COLO829 (cell line): ENCODE results near the gene WFIKKN2.

Experiments used
- DNase-seq: peaks from one replicate; pipeline ENCODE4 v3.0.0; 2012; ENCODE audit warnings: low spot score

WFIKKN2 gene

DNA sequence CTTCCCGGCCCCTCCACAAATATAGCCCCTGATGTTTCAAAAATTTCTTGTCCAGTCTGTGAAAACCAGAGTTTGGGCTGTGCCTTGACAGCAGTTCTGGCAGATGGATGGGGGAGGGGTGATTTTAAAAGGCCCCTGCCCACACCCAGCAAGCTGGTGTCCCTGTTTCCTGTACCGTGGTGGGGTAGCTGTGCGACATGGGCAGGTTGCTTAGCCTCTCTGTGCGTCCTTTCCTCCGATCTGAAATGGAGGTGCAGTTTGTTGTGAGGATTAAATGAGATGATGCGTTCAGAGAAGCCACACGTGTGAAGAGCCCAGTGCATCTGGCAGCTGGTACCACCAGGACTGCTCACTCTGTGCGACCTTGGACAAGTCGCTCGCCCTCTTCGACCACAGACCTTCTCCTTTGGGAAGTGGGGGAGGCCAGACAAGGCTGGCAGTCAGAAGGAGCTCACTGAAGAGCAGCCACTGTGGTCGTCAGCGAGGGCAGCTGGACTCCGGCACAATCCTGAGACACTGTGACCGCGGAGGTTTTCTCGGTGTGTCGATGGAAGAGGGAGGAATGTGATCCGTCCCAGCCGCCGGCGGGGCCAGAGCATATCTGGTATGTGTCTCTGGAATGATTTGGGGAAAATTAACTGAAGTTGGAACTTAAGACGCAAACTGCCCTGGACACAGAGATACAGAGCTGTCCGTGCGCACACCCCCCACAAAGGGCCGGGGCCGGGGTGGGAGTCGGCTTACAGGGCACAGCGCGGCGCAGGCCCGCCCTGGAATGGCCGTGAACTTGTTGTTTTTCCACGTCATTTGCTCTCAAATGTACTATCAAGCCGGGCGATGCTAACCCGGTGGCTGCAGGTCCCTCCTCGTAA lies 721 bp upstream of the WFIKKN2 start:
- no peak for DNase-seq

DNA sequence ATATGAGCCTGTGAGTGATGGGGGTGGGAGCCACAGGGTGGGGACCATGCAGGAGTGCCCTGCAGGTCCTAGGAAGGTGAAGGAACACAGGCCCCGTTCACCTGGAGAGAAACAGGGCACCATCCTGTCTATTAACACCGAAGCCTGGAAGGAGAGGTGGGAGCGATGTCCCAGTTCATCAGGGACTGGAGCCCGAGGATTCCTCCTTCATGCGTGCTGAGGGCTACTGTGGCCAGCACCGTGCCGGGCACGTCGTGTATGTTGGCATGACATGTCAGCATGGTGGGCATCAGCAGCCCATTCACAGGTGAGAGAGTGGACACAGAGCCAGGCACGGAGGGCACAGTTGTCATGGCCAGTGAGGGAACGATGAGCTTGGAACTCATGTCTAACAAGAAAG lies 1.4 kb downstream of the WFIKKN2 start:
- DNase-seq = no peak

DNA sequence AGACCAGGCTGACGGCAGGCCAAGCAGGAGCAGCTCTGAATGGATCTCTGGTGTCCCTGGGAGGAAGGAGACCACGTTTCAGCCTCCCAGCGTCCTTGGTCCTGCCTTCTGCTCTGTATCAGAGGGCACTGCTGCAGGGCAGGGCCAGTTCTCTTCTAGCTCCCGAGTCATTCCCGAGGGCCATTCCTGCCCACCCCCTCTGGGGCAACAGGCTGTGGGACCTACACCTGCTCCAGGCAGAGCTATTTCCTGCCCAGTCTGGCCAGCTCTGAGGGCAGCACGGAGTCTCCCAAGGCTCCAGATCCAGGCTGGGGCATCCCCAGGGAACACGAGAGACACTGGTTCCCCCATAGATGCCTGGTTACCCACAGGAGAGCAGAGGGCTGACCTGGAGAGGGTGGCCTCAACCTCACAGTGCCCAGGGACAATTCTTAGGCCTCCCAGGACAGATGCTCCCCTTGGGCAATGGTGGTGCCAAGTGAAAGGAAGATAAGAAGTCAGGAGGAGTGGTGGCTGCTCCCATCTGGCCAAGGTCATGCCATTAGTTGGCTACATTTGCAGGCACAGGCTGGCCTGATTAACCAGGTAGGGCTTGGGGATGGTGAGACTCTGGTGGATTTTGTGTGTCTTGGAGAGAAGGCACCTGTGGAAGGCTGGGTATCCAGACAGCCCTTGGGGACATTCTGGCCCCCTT lies 2.0 kb downstream of the WFIKKN2 start:
- no peak for DNase-seq

DNA sequence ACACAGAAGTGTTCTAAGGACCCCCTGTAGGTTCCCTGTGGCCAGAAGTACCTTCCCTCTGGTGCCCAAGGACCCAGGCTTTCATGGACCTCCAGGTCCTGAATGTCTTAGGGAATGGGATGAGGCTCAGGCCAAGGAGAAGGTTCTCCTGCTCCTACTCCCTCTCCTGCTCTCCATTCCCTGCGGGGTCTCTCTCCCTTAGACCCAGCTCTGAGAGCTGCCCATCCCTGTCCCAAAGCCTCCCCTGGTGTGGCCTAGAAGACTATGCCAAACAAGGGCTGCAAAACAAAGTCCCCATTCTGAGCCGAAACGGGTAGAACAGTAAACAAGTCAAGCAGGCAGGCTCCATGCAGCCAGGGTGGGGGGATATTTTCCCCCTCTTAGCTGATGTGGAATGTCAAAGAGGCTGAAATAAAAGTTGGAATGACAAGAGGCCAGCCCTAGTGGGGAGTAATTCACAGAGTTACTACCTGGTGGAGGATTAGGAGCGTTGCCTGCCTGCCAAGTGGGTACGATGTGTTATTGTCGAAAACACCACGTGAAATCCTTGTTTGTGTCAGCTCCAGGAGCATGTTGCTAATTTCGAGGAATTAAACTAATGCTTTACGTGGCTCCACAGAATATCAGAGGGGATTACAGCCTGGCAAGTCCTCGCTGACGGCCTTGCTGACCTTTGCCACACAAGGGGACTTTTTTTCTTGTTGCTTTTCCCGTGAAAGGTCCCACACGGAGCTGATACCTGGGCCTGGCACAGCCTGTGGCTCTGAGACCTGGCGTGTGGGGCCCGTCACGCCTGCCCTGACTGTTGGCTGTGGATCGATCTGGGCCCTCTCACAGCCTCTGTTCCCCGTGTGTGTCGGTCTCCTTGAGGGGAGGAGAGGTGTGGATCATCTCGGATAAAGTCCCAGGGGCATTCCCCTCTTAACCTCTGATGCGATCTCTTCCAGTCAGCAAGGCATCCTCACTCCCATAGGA lies 2.9 kb downstream of the WFIKKN2 start:
- DNase-seq = no peak

DNA sequence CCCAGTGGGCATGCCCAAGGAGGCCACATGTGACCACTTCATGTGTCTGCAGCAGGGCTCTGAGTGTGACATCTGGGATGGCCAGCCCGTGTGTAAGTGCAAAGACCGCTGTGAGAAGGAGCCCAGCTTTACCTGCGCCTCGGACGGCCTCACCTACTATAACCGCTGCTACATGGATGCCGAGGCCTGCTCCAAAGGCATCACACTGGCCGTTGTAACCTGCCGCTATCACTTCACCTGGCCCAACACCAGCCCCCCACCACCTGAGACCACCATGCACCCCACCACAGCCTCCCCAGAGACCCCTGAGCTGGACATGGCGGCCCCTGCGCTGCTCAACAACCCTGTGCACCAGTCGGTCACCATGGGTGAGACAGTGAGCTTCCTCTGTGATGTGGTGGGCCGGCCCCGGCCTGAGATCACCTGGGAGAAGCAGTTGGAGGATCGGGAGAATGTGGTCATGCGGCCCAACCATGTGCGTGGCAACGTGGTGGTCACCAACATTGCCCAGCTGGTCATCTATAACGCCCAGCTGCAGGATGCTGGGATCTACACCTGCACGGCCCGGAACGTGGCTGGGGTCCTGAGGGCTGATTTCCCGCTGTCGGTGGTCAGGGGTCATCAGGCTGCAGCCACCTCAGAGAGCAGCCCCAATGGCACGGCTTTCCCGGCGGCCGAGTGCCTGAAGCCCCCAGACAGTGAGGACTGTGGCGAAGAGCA lies 4.4 kb downstream of the WFIKKN2 start:
- DNase-seq = no peak

DNA sequence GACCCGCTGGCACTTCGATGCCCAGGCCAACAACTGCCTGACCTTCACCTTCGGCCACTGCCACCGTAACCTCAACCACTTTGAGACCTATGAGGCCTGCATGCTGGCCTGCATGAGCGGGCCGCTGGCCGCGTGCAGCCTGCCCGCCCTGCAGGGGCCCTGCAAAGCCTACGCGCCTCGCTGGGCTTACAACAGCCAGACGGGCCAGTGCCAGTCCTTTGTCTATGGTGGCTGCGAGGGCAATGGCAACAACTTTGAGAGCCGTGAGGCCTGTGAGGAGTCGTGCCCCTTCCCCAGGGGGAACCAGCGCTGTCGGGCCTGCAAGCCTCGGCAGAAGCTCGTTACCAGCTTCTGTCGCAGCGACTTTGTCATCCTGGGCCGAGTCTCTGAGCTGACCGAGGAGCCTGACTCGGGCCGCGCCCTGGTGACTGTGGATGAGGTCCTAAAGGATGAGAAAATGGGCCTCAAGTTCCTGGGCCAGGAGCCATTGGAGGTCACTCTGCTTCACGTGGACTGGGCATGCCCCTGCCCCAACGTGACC lies 5.0 kb downstream of the WFIKKN2 start:
- no peak for DNase-seq

DNA sequence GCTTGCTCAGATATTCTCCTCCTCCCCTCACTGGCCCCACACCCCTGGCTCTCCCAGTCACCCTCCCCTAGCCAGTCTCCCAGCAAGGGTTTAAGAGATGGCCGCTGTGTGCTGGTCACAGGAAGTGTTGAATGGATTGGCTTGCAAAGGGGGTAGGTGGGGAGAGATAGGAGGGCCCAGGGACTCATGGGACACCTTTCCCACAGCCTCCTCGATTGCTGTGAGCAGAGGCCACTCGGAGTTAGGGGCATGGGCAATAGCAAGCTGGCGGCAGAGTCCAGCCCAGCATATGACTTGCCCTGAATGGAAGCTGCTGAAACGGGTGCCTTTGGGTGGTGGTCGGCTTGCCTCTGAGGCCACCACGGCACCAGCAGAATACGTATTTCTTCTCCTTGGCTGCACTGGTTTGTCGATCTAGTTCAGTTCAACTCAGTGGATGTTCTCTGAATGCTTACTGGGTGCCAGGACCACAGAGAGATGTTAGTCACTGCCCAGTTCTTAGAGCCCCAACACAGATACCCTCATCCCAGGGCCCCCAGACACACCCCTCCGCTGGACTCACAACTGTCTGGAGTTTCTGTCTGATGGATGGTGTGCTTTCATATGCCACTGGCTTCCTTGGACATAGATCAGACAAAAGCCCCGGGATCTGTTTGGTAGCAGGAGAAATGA lies 6.0 kb downstream of the WFIKKN2 start:
- no peak for DNase-seq

DNA sequence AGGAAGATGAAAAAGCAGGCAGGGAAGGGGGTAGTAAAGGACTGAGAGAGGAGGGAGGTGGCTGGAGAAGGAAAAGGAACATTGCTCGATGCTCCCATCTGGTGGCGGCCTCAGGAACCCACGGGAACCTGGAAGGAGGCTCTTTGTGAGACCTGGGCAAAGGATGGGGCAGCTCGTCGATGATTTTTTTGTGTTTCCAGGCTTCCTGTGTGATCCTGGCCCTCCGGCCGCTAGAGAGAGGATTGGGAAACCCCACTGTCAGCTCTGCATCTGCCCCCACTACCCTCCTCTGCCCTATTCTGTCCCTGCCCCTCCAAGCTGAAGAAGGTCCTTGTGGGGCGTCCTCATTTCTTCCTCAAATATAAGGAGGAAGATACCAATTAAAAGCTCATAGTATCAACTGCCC lies 6.6 kb downstream of the WFIKKN2 start:
- peak; percentile 73 for DNase-seq

DNA sequence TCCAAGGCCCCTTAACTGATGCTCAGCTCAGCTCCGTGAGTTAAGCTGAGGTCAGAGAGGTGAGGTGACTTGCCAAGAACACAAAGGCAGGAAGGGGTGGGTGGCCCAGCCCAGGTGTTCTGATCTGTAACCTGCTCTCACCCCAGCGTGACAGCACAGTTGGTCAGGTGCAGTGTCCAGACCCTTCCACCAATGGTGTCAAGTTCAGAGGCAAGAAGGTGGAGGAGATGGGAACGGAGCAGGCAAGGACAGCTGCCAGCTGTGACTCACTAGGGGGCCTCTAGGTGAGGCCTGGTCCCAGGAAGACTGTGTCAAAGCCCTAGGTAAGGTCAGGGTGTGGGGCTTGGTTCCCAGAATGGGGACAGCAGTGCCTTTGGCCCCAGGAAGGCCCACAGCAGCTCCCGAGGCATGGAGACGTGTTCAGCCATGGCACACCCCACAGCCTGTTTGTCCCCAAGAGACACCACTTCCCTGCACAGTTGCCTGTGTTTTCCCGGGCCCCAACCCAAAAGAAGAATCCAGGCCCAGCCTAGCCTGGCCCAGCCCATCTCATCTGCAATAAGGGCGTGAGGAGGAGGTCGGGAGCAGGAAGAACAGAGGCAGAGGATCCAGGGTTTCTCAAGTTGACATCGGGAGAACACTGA lies 7.2 kb downstream of the WFIKKN2 start:
- DNase-seq = no peak

DNA sequence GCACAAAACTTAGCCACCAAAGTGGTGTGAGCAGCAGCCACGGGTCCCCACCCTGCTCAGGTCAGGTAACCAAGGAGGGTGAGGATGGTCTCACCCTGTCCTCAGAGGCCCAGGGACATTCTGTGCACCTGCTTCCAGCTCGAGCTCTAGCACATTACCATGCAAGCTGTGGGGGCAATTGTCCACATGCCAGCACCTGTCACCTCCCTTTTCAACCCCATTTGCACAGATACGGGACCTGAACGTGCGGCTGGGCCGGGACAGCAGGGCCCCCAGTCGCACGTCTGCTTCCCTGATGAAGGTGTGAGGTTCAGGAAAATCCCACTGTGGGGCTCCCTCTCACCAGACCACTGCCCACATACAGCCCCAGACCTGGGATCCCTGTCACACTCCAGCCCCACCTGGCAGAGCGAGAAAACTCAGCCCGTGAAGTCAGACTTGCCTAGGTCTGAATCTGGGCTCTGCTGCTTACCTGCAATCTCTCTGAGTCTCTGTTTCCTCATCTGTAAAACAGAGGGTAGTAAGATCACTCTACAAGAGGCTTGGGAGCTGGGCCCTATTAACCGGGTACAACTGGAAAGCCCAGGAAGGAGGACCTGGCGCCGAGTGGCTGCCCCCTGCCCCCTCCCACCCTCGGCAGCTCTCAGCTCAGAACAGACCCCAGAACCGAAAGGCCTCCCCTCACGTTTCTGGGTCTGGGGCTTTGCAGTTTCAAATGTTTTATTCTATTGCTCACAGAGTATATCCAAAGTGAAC lies 7.9 kb downstream of the WFIKKN2 start:
- no peak for DNase-seq

DNA sequence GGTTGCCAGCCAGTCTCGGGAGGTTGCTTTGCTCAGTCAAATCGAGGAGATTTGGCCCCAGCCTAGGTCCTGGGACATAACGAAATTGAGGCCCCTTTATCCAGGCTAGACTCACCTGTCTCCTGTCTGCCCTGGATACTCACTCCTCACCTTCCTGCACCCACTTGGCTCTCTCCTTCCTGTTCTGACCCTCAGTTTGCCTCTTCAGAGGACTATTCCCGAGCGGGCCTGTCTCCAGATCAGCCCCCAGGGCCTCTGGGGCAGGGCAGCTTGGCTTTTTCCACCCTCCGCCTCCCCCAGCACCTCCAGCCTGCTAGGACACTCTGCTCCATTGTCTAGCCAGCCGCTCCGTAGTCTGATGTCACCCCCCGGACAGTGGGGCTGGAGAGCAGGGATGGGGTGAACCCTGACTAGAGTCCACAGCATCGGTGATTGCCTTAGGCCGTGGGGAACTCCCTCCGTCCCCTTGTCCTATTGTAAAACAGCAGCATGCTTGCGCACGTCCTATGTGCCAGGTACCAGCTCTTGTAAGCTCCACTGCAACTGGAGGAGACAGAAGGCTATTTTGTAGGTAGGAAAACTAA lies 8.8 kb downstream of the WFIKKN2 start:
- no peak for DNase-seq

DNA sequence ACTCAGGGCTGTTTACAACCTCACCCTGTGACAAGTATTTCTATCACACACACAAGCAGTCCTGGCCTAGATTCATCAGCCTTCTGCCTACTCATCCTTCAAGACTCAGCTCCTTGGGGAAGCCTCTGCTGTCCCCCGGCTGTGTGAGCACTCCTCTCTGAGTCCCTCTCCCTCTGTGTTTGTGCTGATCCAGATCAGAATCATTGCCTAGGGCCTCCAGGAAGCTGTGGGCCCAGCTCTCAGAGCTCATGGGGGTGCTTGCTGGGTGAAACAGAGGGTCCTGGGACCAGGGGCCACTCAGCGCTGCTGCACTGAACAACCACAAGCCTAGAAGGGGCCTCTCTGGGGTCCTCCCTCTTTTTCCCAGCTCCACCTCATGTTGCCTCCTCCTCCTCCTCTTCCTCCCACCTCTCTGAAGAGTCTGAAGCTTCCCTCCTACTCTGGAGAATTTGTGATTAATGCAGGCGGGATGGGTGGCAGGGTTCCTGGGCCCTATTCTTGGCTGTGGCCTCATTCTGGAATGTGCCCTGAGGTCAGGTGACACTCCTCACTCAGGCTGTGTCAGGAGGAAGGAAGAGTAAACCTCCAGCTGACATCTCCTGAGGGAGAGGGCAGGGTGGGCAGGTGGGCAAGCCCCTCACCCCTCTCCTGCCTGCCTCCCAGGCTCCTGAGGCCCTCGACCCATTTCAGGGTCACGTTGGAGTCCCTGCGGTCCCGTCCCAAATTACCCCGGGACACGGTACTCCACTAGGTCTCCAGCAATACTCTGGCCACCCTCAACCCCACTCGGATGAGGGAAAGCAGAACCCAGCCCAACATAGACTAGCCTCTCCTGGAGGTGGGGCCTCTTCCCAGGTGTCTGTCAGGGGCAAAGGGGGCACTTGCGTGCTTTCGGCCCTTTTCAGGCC lies 10.1 kb downstream of the WFIKKN2 start:
- no peak for DNase-seq

DNA sequence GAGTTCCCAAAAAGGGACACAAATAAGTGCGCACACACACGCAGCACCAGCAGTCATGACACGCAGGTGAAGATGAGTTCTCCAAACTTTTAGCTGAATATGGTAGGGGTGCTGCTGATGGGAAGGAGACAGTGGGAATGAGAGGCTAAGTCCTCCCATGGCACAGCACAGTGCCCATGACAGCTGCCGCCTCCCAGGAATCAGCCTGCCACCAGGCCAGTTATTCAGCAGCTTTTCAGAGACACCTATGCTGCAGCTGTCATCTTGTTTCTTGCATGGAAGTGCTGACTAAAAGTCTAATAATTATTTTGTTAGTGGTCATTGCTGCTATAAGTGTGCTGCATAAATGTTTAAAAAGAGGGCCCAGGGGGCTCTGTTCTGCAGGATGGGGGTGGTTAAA lies 12.2 kb downstream of the WFIKKN2 start:
- DNase-seq = no peak

DNA sequence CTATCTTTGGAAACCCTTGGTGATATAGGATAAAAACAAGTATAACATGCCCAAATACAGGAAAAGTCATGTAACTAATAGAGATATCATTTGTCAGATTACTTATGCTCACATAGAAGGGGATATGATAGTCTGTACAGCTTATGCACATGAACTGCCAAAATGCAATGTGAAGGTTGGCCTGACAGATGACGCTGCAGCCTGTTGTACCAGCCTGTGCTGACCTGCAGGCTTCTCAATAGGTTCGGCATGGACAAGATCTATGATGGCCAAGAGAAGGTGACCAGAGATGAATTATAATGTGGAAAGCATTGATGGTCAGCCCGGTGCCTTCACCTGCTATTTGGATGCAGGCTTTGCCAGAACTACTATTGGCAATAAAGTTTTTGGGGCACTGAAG lies 12.7 kb downstream of the WFIKKN2 start:
- no peak for DNase-seq

DNA sequence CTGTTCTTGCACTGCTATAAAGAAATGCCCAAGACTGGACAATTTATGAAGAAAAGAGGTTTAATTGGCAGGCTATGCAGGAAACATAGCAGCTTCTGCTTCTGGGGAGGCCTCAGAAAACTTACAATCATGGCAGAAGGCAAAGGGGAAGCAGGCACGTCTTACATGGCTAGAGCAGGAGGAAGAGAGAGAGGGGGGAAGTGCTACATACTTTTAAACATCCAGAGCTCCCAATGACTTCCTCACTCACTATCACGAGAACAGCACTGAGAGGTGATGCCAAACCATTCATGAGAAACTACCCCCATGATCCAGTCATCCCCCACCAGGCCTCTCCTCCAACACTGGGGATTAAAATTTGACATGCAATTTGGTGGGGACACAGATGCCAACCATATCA lies 13.3 kb downstream of the WFIKKN2 start:
- DNase-seq = no peak

DNA sequence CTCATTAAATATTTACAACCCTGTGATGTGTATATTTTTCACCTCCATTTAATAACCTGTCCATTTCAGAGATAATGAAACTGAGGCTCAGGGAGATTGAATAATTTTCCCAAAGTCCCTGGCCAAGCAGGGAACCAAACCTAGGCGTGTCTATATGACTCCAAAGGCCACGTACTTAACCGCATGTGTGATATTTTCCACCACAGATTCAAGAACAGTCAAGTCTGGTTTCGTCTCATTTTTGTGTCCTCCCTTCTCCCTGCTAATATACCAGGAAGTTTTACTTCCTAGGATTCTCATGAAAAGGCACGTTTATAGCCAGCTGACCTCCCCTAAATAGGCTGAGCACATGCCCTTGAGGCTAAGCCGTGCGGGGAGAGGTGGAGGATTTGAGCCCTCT lies 15.3 kb downstream of the WFIKKN2 start:
- DNase-seq = no peak

DNA sequence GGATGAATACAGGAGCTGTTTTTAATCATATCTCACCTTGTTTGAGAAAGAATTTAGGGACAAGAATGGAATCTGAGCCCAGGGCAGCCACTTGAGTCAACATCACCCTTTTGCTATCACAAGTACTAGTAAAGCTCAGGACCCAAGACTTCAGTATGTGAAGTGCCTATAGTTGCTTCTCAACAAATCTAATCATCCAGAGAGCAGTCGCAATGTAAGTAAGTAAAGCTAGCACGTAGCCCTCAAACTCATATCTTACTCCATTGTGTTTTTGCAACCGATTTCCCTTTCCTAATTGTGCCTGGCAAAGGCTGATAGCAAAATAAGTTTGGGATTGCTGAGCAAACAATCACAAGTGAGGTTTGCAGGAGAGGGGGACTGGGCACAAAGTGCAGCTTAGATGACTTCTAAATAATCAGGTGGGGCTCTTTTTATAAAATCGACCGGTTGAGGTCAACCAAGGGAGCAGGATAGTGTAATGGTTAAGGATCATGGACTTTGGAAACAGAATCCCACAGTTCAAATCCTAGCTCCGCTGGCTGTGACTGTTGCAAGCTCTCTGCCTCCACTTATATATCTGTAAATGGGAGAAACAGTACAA lies 17.7 kb downstream of the WFIKKN2 start:
- DNase-seq = no peak

DNA sequence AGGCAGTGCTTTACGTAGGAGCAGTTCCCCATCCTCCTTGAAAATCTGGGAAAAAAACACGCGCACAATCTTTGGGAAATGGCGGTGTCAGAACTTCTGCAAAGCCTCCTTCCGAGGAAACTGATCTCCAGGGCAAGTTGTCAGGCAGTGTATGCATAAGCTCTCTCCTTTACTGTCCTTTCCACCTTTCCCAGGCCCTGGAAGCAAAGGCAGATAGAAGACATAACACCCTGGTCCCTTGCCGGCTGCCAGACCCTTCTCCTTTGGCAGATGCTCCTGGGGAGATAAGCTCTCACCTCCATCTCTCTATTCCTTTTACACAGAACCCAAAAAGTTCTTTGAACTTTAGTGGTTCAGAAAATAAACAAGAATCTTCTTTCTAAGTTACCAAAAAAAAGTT lies 18.4 kb downstream of the WFIKKN2 start:
- no peak for DNase-seq
